Stimulated activated CD8-positive, alpha-beta memory T cell treated with anti-CD3 and anti-CD28 coated beads, Interleukin-7, amount 100 ng/mL, for 48 hours (primary cell): ENCODE measurements around the gene ISY1.
"Not testable (repeated sequence)": the region's sequence is repeated elsewhere in the genome, so short reads cannot be mapped to it uniquely, and the experiment has no call there.

Experiments
- DNase-seq, 2 donors: peaks; one replicate each; pipeline ENCODE4 v3.0.0-alpha.2; 2020; ENCODE audit warnings: low read depth in 1 of 2; ENCODE audit errors: extremely low read depth in 1 of 2

The ISY1 gene

GRCh38 chr3:129088312-129088711 is 72.6 kb downstream of the ISY1 start:
- not testable (repeated sequence) for DNase-seq

- DNase-seq: not testable (repeated sequence)
Observed at GRCh38 chr3:129087904-129088303, 73.0 kb downstream of the ISY1 start.

GRCh38 chr3:129087138-129087702 is 73.6 kb downstream of the ISY1 start:
- DNase-seq: no peak

- DNase-seq: no peak
Observed at GRCh38 chr3:129085818-129086217, 75.0 kb downstream of the ISY1 start.

- no peak for DNase-seq
Observed at GRCh38 chr3:129085165-129085715, 75.6 kb downstream of the ISY1 start.

- no peak for DNase-seq
Observed at GRCh38 chr3:129084501-129084900, 76.4 kb downstream of the ISY1 start.

- DNase-seq: no peak
Observed at GRCh38 chr3:129082026-129082425, 78.8 kb downstream of the ISY1 start.

- DNase-seq: no peak
Observed at GRCh38 chr3:129081503-129081902, 79.4 kb downstream of the ISY1 start.

- DNase-seq: no peak
Observed at GRCh38 chr3:129078510-129078909, 82.4 kb downstream of the ISY1 start.
